Measurements from ENCODE around the gene FRYL.
"Not testable (repeated sequence)": the region's sequence is repeated elsewhere in the genome, so short reads cannot be mapped to it uniquely, and the experiment has no call there.

The FRYL gene

DNA sequence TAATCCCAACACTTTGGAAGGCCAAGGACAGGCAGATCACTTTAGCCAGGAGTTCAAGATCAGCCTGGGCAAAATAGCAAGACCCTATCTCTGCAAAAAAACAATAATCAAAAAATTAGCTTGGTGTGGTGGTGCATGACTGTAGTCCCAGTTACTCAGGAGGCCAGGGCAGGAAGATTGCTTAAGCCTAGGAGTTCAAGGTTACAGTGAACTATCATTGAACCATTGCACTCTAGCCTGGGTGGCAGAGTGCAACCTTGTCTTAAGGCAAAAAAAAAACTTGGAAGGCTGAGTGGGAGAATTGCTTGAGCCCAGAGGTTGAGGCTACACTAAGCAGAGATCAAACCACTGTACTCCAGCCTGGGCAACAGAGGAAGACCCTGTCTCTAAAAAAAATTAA lies 5.2 kb upstream of the FRYL start:
- no peak for DNase-seq

- no peak for DNase-seq
Observed at GRCh38 chr4:48781968-48782367, 1.9 kb upstream of the FRYL start.

DNA sequence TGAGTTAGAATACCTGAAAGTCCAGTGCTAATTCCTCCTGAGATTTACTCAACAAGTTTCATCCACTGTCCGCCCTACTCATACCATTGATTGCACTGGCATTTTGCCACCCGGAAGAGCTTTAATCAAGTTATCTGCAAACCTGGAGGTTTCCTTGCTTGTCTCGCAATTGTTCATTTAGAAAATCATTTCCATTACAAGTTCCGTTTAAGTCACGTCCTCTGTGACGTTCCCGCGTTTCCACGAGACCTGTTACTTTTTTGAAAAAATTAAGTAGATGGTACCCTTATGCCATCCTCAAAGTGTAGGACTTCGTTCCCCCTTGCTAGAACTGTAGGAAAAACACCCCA lies 761 bp upstream of the FRYL start:
- peak; percentile 43 to 48 for DNase-seq

- DNase-seq: peak; percentile 75 to 80
Observed at GRCh38 chr4:48779095-48779997, 733 bp downstream of the FRYL start.

- peak in 1 of 2 experiments; percentile 21 for DNase-seq
Observed at GRCh38 chr4:48778431-48779094, 1.5 kb downstream of the FRYL start.

DNA sequence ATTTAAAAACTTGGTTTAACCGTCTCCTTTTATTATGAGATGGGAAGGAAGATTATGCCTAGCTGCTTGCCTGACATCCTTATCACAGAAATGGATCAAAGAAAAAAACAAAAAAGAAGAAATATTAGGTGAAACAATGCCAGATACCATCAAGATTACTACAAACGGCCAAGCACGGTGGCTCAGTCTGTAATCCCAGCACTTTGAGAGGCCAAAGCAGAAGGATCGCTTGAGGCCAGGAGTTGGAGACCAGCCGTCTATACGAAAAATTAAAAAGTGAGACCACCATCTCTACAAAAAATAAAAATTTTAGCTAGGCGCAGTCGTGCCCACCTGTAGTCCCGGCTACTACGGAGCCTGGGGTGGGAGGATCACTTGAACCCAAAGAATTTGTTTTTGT lies 2.3 kb downstream of the FRYL start:
- DNase-seq: no peak

DNA sequence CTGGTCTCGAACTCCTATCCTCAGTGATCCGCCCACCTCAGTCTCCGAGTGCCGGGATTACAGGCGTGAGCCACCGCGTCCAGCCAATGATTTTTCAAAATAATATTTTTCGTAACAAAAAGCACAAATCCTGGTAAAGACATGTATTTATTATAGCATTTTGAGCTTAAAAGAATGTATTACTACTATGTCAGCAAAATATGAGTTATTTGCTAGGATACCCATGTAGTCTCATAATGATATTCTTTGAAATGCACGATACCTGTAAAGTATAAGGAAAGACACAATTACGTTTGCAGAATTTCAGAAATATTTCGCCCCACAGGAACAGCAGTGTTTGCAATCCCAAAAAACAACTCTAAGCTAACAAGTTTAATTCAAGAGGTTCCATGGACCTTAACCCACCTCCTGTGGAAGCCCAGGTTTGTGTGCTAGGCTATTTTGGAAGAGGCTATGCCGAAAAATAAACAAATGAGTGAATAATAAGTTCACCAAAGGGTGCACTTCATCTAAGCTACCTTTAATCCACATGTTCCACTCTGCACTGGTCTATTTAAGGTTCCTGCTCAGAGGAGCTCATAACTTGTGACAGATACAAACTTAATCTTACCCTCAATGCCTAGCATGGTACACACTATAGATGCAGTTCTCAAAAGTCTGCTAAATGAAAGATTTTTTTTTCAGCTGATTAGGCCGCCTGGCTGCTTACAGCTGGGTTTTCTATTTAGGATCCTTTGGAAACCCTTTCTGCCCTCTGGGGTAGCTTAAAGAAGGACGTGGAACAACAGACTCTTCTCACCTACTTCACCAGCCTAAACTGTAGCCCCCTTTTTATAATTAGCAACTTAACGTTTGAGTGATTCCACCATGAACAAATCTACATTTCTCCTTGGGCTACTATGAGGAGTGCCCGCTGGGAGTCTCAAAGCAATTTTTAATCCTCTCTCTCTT lies 5.0 kb downstream of the FRYL start:
- DNase-seq: no peak

GRCh38 chr4:48772556-48772955 lies 7.5 kb downstream of the FRYL start:
- DNase-seq: no peak

- DNase-seq: no peak
Observed at GRCh38 chr4:48767055-48767929, 12.8 kb downstream of the FRYL start.

DNA sequence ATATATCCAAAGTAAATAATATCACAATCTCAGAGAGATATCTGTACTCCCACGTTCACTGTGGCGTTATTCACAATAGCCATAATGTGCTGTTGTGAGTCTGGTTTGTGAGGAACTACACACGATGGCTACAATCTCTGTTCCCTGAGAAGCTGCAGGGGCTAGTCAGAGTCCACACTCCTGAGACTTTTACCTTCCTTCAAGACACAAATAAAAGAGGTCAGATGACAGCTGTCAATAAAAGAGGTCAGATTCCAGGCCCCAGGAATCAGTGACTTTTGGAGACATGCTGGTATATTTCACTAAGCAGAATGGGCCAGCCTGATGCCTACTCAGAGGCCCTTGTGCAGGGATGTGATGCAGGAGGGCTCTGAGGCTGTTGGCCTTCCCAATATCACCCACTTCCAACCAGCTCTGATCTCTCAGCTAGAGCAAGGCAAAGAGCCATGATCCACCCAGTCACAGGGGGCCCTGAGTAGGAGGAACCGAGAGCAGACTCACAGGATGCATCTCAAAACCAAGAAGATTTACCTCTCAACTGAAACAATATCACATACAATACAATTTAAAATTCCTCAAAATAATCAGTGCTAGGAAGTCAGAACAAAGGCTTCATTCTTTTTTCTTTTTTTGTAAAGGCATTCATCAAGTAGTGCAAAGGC lies 13.8 kb downstream of the FRYL start:
- peak in 1 of 2 experiments; percentile 34 for DNase-seq

- no peak for DNase-seq
Observed at GRCh38 chr4:48762408-48762807, 17.7 kb downstream of the FRYL start.

GRCh38 chr4:48761286-48761685 lies 18.8 kb downstream of the FRYL start:
- DNase-seq: no peak

DNA sequence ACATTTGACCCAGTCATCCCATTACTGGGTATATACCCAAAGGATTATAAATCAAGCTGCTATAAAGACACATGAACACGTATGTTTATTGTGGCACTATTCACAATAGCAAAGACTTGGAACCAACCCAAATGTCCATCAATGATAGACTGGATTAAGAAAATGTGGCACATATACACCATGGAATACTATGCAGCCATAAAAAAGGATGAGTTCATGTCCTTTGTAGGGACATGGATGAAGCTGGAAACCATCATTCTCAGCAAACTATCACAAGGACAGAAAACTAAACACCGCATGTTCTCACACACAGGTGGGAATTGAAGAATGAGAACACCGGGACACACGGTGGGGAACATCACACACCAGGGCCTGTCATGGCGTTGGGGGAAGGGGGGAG lies 21.4 kb downstream of the FRYL start:
- not testable (repeated sequence) for DNase-seq

DNA sequence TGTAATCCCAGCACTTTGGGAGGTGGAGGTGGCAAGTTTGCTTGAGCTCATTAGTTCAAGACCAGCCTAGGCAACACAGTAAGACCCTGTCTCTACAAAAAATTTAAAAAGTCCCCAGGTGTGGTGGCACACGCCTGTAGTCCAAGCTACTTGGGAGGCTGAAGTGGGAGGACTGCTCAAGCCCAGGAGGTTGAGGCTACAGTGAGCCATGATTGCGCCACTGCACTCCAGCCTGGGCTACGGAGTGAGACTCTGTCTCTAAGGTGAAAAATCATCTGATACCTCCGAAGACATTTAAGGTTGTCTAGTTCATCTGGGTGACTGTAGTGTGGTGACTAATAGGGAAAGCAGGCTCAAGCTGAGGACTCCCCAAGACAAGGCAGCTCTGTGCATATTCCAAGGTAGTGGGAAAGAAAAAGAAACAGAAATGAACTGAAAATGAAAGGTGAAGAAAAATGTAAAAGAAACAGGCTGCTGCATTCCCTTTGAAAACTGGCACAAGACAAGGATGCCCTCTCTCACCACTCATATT lies 23.3 kb downstream of the FRYL start:
- no peak for DNase-seq

GRCh38 chr4:48755281-48755680 lies 24.8 kb downstream of the FRYL start:
- no peak for DNase-seq

DNA sequence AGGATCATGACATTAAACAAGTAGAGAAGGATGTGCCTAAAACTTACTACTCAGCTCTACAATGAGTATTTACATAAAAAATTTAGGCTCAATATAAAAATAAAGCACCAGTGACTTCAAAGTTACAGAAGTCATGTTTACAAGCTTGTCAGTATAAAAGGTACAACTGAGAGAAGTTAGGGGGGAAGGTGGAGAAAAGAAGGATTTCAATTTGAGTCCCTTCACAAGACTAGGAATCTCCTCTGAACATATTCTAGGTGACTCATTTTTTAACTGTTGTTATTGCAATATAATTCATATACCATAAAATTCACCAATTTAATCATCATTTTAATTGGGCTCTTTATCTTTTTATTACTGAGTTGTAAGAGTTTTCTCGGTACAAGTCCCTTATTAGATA lies 26.9 kb downstream of the FRYL start:
- no peak for DNase-seq

DNA sequence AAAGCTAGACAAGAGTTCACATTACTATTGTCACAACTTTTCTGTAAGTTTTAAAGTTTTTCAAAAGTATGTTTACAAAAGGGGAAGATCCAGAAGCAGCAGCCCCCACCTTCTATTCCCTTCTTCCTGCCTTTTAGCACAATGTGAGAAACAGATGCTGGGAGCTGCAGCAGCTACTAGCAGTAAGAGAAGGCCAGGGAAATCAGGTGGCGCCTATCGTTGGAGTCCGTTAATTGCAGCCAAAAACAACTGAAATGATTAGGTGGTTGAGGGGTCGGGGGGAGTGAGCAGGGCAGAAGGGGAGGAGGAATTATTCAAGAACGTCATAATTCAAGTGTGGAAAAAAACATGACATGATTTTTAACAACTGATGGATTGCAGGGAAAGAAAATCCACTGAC lies 27.4 kb downstream of the FRYL start:
- DNase-seq: no peak

DNA sequence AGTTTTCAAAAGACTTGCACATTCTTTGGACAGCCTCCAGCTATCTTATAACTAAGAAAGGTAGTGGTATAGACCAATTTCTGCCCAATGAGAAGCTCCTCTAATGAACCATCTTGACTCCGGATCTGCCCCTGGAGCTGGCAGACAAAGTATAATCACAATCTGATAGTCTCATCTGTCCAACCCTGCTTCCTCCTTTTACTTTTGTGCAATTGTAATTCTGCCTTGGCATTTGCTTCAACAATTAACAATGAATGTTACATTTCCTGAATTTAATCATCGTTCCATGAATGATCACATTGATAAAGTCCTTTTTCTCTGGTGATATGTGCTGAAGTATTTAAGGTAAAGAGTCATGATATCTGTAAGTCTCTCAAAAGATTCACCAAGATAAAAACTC lies 27.8 kb downstream of the FRYL start:
- DNase-seq: no peak

GRCh38 chr4:48748949-48749596 lies 31.0 kb downstream of the FRYL start:
- no peak for DNase-seq

DNA sequence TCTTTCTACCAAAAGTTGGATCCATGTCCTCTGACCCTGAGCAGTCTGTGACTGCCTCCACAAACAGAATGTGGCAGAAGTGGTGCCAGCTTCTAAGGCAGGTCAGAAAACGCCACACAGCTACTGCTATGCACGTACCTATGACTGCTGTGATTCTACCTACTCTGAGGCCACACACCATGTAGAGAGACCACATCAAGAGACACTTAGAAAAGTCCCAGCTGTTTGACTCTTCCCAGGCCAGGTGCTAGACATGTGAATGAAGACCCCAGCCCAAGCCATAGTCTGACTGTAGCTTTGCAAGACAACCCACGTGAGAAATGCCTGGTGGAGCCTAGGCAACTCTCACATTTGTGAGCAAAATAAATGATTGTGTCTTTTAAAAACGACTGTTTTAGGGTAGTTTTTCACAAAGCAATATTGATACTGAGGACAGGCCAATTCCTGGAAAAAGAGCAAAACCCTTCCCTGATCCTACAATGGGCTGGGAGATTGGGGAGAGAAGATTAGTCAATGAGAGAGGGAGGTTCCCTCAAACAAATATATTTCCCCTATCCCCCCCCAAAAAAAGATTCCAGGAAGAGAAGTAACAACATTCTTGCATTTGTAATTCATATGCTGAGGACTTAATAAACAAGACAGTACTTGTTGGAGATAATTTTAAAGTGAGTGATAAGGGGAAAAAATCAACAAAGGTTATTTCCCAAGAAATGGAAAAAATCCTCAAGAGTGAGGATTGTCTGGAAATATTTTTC lies 33.3 kb downstream of the FRYL start:
- DNase-seq: no peak
